NCI-H2171 (cell line): Measurements from ENCODE around the gene PLD6.
"Not testable (repeated sequence)": the region's sequence is repeated elsewhere in the genome, so short reads cannot be mapped to it uniquely, and the experiment has no call there.

Experiments used
- DNase-seq: peaks from one replicate; lab custom pipeline; 2025; lab: John Stamatoyannopoulos, UW

PLD6 gene, protein sequence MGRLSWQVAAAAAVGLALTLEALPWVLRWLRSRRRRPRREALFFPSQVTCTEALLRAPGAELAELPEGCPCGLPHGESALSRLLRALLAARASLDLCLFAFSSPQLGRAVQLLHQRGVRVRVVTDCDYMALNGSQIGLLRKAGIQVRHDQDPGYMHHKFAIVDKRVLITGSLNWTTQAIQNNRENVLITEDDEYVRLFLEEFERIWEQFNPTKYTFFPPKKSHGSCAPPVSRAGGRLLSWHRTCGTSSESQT

DNA sequence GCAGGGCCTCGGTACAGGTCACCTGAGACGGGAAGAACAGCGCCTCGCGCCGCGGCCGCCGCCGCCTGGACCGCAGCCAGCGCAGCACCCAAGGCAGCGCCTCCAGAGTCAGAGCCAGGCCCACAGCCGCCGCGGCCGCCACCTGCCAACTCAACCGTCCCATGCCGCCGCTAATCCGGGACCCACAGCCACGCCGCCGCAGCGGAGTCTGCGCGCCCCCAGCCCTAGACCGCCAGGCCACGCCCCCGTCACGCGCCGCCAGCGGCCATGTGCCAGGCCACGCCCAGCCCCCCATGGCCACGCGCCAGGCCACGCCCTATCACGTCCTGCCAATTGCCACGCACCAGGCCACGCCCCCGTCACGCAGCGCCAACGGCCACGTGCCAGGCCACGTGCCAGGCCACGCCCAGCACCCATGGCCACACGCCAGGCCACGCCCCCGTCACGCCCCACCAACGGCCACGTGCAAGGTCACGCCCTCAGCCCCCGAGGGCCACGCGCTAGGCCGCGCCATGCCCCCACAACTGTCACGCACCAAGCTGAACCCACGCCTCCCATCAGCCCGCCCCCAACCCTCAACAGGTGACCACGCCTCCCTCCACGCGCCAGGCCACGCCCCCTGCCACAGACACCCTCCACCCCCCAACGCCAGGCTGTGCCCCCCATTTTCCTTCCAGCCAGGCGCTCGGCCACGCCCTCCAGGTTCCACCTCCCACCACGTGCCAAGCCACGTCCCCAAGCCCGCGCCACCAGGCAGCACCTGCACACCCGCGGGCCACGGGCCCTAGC lies at the start of gene PLD6:
TSS of gene PLD6 (minus strand) at position 210 of the 789 bp plus-strand sequence. CDS start at position 163, 47 bp downstream.
- DNase-seq, result peak; percentile 88

DNA sequence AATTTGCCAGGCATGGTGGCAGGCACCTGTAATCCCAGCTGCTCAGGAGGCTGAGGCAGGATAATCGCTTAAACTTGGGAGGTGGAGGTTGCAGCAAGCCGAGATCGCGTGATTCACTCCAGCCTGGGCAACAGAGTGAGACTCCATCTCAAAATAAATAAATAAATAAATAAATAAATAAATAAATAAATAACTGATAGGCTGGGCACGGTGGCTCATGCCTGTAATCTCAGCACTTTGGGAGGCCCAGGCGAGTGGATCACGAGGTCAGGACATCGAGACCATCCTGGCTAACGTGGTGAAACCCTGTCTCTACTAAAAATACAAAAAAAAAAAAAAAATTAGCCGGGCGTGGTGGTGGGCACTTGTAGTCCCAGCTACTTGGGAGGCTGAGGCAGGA lies 49.6 kb upstream of the PLD6 start:
- not testable (repeated sequence) for DNase-seq

DNA sequence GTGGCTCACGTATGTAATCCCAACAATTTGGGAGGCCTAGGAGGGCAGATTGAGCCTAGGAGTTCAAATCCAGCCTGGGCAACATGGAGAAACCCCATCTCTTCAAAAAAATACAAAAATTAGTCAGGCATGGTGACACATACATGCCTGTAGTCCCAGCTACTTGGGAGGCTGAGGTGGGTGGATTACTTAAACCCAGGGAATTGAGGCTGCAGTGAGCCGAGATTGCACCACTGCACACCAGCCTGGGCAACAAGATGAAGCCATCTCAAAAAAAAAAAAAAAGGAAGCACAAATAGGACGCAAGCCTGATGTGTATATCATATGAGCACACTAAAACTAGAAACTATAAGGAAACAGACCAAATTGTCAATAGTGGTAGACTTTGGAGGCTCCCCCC lies 47.9 kb upstream of the PLD6 start:
- DNase-seq, result no peak

DNA sequence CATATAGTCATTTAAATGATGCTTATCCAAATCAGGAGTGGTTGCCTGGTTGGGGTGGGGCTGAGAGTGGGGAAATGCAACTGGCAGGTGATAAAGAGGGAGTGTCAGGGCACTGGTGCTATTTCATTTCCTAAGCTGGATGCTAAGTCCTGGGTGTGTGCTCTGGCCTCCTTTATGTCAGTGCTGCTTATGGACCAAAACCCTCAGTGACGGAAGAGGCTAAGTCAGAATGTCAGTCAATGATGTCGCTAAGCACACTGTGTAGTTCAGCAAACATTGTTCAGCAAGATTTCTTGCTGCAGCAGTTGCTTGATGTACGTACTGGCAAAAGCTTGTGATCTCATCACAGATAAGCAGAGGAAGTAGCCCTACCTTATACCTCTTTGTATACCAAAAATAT lies 47.3 kb upstream of the PLD6 start:
- no peak for DNase-seq

DNA sequence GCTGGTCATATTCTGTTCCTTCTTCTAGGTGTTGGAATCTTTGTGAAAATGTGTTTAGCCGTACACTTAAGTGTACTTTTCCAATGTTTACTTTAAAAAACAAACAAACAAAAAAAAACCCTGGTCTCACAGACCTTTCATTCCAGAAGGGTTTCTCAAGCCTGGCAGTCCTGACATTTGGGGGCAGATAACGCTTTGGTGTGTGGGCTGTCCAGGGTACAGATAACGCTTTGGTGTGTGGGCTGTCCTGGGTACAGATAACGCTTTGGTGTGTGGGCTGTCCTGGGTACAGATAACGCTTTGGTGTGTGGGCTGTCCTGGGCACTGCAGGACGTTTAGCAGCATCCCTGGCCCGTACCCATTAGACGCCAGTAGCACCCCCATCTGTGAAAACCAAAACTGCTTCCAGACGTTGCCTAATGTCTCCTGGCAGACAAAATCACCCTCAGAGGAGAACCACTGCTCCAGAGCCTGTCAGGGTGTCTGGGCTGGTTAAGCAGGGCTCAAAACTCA lies 46.1 kb upstream of the PLD6 start:
- DNase-seq, result no peak

DNA sequence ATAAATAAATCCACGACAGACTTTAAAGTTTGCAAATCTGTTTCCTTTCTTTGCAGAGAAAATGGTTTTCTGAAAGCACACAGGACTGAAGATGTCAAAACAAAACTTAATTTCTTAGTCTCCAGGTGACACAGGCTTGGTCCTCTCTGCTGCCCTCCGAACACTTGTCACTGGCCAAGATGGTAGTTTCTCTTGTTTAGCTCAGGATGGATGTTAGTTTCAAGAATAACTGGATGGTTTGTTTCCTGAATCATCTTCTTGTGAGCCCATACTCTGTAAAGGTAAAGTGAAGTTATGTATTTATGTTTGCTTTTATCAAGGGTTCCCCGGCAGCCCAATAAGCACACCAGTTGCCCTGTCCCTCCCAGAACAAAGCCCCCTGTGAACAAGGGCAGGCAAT lies 40.7 kb upstream of the PLD6 start:
- DNase-seq, result no peak

DNA sequence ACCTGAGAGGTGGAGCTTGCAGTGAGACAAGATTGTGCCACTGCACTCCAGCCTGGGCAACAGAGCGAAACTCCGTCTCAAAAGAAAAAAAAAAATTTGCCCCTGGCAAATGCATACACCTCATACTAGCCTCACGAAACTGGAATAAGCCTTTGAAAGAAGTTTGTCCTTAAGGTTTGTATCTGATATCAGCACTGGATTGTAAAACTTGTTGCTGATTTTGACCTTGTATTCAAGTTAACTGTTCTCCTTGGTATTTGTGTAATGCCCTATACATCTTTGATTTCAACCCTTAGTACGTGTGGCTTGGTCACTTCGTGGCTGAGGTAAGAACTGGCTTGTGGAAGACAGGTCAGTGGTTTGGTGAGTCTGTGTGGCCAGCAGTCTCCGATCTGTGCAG lies 37.0 kb upstream of the PLD6 start:
- DNase-seq, result no peak

DNA sequence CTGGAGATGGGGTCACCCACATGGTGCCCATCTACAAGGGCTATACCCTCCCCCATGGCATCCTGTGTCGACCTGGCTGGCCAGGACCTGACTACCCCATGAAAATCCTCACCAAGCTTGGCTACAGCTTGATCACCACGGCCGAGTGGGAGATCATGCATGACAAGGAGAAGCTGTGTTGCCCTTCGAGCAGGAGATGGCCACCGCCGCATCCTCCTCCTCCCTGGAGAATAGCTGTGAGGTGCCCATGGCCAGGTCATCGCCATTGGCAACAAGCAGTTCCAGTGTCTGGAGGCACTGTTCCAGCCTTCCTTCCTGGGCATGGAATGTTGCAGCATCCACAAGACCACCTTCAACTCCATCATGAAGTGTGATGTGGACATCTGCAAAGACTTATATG lies 36.1 kb upstream of the PLD6 start:
- DNase-seq, result no peak

DNA sequence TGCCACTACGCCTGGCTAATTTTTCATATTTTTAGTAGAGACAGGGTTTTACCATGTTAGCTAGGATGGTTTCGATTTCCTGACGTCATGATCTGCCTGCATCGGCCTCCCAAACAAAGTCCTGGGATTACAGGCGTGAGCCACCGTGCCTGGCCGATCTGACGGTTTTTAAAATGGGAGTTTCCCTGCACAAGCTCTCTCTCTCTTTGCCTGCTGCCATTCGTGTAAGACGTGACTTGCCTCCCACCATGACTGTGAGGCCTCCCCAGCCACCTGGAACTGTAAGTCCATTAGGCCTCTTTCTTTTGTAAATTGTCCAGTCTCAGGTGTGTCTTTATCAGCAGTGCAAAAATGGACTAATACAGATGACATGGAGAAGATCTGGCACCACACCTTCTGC lies 35.5 kb upstream of the PLD6 start:
- no peak for DNase-seq

DNA sequence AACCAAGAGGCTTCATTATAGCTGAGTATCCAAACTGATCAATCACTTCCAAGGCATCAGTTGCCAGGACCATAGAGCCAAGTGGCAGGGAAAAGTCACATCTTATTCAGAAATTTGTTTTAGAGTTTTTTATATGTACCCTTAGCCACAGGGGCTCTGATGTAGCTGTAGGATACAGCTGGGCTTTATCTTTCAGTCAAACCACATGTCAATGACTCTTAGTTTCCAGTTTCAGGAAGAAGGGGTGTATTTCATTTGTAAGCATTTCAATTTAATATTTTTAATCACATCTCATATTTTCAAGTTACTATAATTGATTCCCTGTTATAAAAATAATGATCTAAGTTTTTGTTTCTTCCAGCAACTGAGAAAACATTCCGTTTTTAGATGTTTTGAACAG lies 33.7 kb upstream of the PLD6 start:
- DNase-seq, result no peak

DNA sequence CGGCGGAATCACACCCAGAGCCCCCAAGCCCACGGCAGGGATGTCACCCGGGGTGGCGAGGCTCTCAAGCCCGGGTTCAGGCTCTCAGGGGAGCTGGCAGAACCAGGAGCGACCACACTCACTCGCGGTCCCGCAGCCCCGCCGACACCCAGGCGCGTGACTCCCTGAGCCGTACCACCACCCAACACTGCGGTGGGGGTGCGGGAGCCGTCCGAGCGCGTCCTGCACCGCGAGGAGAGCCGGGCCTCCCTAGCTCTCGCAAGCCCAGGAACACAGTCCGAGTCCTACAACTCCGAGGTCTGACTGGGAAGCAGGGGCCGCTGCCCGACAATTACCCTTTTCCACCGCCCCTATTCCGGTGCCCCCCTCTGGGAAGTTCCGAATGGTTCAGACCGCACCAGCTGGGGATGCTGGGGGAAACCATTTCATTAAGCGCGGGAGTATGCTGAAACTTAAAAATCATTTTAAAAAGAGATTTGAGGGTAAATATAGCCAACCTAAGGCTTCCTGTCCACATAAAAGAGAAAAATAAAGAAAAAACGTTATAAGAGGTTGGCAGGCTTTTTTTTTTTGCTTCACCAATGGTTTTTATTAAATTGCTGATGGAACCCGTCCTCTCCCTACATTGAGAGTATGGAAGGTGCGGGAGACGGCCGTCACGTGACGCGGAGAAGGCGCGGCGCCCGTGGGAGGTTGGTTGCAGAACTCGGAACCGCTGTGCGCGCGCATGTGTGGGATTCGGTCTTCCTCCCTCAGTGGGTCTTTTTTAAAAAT lies 31.1 kb upstream of the PLD6 start, which contains the start of gene FLCN:
TSS of gene FLCN (minus strand) at position 143 of the 774 bp plus-strand sequence. CDS start 9,031 bp downstream, outside the sequence.
- DNase-seq, result peak; percentile 83

DNA sequence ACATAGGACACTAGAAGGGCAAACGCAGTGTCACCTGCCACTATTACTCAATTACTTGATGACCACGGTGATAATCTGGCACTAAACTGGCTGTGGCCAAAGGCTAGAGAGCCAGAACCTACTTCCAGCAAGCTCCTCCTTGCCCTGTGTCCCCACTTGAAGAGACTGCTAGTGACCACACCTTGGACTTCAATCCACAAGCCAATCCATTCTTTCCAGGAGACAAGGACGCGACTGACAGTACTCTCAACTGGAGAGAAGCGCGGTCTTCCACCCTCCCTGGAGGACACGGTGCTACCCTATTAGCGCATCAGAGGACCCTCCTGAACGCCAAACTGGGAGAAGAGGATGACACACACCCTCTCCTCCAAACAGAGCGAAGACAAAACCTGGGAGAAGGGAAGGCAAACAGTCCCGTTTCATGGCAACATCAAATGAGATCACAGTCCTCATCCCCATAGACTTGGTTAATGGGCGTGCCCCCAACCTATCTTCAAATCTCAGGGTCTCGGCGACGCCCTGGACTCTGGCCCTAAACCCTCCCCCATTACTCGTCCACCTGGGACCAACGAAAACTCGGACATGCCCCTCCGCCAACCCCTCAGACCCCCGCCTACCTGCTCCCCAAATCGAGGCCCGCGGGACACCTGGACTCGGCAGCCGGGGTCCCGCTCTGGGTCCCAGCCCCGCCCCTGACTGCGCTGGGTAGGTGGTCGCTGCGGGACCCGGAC lies 30.3 kb upstream of the PLD6 start:
- no peak for DNase-seq

DNA sequence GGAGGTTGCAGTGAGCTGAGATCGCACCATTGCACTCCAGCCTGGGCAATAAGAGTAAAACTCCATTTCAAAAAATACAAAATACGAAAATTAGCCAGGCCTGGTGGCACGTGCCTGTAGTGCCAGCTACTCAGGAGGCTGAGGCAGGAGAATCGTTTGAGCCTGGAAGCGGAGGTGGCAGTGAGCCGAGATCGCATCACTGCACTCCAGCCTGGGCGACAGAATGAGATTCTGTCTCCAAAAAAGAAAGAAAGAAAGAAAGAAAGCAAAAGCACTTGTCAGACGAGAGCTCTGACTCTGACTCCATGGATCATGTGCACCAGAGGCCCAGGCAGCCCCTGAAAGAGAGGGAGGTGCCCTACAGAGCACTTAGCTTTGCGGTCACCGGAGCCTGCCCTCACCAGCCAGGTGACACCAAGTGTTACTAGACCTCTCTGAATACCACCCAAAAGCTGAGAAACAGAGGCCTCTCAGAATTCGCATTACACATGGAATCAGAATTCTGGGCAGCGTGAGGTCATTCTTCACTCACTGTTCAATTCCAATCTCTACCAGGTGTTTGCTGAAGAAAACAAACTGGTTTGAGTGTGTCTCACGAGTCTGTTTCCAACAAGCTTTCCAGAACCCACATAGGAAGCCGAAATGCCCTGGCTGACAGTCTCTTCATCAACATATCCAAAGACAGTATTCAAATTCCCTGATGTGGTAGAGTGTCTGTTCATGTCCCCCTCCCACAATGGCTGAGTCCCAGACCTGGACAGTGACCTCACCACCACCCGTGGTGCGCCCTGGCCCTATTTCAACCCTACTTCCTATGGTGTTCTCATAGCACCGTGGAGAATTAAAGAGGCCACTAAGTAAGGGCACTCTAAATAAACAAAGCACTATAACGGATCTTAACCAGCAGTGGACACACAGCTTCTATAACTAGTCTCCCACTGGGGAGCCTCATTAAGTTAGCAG lies 29.4 kb upstream of the PLD6 start:
- no peak for DNase-seq

DNA sequence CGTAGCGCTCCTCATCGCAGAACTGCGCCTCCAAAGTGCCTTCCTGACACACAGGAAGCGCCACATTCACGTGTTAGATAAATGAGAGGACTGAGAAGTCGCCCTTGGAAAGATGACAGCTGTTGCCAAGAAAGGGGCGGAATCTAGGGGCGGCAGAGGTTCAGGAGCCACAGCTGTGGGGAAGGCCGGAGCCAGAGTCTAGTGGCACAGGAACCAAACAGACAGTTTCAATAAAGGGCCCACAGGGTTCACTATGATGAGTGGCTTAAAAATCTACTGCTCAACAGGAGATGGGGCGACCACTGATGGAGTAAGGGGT lies 26.1 kb upstream of the PLD6 start:
- no peak for DNase-seq

DNA sequence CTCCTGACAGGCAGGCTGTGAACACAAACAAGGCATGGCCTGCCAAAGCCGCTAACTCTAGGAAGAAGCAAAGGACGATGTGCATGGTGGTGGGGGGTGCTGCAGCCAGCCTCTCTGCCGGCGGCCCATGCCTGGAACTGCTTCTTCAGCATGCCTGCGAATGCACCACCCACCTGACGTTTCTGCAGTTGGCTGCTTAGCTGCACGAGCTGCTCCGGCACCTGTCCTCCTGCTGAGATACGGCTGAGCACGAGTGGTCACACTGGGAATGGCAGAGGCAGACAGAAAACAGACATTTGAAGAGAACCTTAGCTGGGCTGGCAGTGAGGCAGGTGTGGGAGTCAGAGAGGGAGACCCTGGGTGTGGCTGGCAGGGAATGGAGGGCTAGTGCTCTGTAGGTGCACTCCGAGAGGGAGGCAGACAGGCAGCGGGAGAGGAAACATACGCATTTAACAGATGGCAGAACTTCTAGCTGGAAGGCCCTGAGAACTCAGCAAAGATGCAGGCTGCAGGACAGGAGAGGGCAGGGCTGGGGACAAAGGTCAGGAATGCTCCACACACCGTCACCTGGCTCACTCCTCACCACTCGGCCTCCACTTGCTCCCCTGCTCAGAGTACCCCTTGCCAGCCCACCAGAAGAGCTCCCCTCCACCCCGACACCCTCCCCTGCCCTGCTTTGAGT lies 25.6 kb upstream of the PLD6 start:
- DNase-seq, result no peak

DNA sequence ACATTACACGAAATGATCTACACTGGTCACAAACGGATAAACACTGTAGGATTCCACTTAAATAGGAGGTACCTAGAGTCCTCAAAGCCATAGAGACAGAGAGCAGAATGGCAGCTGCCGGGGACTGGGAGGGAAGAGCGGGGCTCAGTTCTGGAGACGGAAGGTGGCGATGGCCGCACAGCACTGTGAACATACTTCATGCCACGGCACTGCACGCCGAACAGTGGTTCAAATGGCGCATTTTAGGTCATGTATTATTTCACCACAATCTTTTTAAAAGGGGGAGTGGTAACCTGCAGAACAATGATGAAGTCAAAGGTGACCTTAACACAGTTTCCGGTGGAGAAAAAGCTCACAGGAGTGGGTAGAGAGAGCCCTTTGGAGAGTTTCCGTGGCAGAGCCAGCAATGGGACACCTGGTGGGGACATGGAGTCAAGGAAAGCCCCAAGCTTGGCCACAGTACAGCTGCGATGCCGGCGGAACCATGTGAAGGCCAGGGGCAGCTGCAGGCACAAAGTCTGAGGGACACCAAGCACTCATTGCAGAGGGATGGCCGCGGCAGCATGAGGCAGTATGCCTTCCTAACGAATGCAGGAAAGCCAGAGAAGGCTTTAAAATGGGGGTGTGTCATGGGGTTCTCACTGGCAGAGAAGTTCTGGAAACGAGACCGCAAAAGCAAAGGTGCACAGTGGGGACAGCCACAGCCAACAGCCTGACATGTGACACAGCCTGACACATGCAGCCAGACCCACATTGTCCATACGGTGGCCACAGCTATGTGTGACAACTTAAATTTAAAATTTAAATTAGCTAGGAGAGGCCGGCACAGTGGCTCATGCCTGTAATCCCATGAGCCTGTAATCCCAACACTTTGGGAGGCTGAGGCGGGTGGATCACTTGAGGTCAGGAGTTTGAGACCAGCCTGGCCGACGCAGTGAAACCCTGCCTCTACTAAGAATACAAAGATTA lies 23.6 kb upstream of the PLD6 start:
- DNase-seq, result no peak

DNA sequence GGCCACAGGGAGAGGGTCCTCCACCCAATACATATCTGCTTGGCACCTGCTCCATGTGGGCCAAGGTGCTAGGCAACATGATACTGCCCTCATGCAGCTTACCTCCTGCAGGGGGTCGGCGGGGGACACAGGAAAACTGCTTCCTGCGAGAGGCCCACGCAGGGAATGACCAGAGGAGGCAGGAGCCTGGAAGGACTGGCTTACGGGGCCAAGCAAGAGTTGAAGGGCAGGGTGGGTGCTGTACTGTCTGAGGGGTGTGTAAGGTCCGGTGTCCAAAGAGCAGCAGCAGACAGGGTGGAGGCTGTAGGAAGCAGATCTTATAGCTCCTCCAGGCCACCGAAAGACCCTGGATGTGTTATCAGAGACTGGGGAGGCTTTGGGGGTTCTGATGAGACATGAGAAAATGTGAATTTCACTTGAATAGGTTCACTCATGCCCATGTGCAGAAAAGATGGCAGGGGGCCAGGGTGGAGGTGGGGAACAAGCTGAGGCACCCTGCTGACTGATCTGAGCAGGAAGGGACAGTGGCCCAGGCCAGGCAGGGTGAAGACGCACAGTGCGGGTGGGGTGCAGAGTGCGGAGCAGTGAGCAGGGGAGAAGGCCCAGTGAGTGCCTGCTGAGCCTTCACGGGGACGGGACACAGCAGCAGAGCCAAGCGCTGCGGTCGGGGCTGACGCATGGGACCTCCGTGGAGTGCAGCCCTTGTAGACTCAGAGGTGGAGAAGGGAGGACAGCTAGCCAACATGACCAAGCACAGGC lies 22.6 kb upstream of the PLD6 start:
- DNase-seq, result no peak
